ENCODE measurements around the gene SKA2. TPM values are rescaled to one million over a fixed set of nuclear protein-coding genes. Genes with fewer than 3 reads are reported as not detected.
"Not testable (repeated sequence)": the region's sequence is repeated elsewhere in the genome, so short reads cannot be mapped to it uniquely, and the experiment has no call there.

The SKA2 gene
- total RNA-seq, 1 donor from 2014 or later = 36.7 TPM

- no peak for ATAC-seq
These were observed 60.0 kb downstream of the SKA2 start for GRCh38 chr17:59094861-59095530.

GRCh38 chr17:59093702-59094231 is 61.2 kb downstream of the SKA2 start:
- no peak for ATAC-seq

GRCh38 chr17:59093145-59093701 is 61.8 kb downstream of the SKA2 start:
- no peak for ATAC-seq

- not testable (repeated sequence) for ATAC-seq
These were observed 64.4 kb downstream of the SKA2 start for GRCh38 chr17:59090593-59090992.

- ATAC-seq = no peak
These were observed 70.8 kb downstream of the SKA2 start for GRCh38 chr17:59084154-59084553.

GRCh38 chr17:59074494-59074893 is 80.5 kb downstream of the SKA2 start:
- ATAC-seq = no peak

GRCh38 chr17:59073972-59074371 is 81.0 kb downstream of the SKA2 start:
- no peak for ATAC-seq

- no peak for ATAC-seq
These were observed 85.1 kb downstream of the SKA2 start for GRCh38 chr17:59069856-59070255.

GRCh38 chr17:59067756-59068155 is 87.2 kb downstream of the SKA2 start:
- no peak for ATAC-seq

- ATAC-seq = no peak
These were observed 87.6 kb downstream of the SKA2 start for GRCh38 chr17:59067340-59067739.

GRCh38 chr17:59062509-59062908 is 92.5 kb downstream of the SKA2 start:
- no peak for ATAC-seq

Other genes with a start within 250 kb of the SKA2 start
- gene TRIM37, start 48.3 kb downstream of the SKA2 start, total RNA-seq = 14.0 TPM
- gene PRR11, start 560 bp upstream of the SKA2 start, total RNA-seq = 25.4 TPM
- gene SMG8, start 54.8 kb upstream of the SKA2 start, total RNA-seq = 7.6 TPM
- gene GDPD1, start 65.3 kb upstream of the SKA2 start, total RNA-seq = 0.96 TPM
- 5.7 TPM for gene YPEL2, start 176.5 kb upstream of the SKA2 start, total RNA-seq